ENCODE measurements around the gene DDX59.
"Not testable (repeated sequence)": the region's sequence is repeated elsewhere in the genome, so short reads cannot be mapped to it uniquely, and the experiment has no call there.

The DDX59 gene

DNA sequence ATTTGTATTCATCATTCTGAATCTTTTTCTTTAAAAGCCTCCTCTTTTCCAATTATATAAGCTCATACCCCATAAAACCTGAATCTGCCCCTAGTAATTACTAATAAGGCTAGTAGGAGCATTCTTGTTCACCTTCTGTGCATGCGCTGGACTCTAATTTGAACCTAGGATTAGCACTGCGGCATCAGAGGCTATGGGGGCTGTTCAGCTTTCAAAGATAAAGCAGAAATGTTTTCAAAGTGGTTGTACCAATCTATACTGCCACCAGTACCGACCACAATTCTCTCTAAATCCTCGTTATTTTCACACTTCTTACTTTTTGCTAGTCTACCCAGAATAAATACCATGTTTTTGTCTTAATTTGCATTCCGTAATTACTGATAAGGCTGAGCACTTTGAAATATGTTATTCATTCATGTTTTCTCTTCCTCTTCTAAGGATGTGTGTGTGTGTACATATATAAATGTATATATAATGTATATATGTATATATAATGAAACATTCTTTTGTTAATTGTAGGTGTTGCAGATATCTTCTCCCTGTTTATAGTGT lies 1.6 kb upstream of the DDX59 start:
- no peak for DNase-seq (ENCODE audit: low read depth, low spot score)

DNA sequence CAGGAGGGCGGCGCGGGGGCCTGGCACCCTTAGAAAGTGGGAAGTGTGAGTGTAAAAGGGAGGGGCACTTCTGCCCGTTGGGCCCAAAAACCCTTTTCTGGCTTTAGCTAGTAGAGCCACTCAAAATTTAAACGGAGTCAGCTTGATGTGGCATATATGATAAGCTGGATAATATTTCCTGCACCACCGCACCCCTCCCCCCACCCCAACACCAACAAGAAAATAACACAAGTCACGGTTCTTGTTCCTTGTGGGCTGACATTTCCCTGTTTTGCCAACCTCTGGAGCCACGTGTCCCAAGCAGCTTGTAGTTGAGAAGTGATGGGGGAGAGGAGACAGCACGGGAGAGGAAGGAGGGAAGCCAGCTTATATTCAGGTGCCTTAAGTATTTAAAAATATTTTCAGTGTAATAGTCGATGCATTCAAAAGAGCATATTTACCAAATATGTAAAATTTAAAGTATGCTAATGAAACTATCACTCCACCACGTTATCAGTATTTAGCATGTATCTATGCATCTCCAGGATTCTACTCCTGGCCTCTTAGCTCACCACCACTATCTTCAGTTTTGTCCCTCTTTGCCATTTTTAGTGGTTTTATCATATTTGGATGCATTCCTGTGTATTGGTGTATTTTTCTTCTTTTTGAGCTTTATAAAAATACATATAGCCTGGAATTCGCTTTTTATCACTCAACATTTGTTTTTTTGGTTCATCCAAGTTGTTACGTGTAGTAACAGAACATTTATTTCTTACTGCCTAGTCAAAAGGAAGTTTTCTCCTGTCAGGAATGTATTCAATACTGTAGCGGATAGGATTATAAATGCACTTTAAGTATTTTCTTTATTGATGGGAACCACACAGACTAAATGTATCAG lies 773 bp upstream of the DDX59 start:
- DNase-seq (ENCODE audit: low read depth, low spot score) = no peak

DNA sequence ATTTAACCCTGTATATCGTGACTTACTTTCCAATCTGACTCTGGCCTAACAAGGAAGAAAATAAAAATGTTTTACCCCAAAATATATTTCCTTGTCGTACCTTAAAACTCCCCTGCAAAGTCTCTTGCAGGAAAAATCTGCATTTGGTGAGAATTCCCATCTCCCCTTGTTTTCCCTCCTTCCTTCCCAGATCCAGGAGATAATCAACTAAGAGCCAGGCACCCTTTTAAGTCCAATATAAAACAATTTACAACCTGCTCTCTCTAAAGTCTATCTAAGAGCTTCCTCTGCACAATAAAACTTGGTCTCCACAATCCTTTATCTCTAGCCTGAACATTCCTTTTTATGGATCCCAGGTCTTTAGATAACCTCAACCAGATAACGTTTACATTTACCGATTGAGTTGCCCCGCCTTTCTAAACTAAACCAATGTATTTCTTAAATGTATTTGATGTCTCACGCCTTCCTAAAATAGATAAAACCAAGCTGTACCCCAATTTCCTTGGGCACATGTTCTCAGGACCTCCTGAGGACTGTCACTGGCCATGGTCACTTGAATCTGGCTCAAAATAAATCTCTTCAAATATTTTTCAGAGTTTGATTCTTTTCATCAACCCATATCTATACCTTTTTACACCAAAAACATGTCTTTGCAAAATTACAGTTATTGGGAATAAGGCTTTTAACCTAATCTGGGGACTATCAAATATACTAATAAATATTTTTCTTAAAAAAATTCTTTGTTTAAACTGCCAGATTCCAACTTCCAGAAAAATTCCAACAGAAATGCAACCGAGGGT lies 993 bp downstream of the DDX59 start:
- DNase-seq (ENCODE audit: low read depth, low spot score) = no peak

DNA sequence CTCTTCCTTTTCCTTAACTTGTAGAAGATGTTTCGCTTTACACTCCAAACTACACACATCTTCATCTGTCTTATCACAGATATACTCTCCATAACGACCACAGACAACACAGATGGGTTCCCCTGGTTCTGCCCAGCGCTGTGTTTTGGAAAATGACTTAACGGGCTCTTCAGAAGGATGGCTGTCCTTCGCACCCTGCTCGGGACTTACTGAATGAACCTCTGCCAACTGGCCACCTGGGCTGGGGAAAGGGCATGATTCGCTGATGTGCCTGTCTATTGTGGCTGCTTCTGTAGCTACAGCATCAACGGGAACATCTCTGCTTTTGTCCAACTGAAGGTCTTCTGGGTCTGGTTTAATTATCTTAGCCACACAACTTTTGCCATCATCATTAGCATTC lies 3.4 kb downstream of the DDX59 start:
- no peak for DNase-seq (ENCODE audit: low read depth, low spot score)

DNA sequence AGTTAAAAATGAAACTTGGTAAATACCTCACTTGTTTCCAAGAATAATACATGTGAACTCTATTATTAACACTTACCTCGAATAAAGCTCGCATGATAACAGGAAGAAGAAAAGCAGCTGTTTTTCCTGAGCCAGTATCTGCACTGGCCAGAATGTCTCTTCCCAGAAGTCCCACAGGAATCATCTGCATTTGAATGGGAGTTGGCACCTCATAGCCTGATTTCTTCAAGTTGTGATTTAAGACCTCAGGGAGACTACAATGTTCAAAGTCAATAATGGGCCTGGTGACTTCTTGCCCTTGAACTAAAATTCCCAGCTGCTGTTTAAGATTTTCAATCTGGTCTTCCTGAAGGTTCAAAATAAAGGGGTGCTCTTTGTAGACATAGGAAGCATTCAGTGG lies 3.8 kb downstream of the DDX59 start:
- DNase-seq (ENCODE audit: low read depth, low spot score) = no peak

DNA sequence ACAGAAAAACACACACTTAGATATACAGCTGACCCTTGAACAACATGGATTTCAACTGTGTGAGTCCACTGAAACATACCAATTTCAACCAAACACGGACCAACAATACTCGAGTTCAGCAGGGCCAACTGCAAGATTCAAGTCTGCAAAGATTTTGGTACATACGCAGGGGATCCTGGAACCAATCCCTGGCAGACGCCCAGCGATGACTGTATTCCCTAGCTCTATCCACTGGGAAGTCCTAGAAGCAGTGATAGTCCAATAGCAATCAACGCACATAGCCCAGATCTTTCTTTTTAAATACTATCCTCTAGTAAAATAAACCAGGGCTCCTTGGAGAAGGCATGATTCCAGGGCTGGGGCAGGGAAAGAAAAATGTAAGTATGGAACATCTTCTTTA lies 9.0 kb downstream of the DDX59 start:
- DNase-seq (ENCODE audit: low read depth, low spot score) = no peak

DNA sequence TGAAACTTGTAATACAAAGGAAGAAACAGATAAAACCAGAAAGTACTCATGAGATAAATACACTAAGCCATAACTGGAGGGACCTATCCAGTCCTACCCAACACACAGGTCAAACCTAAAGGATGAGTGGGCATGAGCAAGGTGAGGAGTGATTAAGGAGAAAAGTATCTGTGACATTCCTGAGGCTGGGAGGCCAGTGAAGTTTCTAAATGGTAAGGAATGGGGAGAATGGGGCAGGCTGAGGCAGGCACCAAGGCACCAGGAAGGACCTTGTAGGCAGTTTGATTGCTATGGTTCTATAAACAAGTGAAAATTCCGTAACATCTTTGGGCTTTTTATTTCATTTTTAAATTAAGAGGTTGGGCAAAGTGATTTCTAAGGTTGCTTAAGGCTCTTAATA lies 10.4 kb downstream of the DDX59 start:
- DNase-seq (ENCODE audit: low read depth, low spot score) = no peak

DNA sequence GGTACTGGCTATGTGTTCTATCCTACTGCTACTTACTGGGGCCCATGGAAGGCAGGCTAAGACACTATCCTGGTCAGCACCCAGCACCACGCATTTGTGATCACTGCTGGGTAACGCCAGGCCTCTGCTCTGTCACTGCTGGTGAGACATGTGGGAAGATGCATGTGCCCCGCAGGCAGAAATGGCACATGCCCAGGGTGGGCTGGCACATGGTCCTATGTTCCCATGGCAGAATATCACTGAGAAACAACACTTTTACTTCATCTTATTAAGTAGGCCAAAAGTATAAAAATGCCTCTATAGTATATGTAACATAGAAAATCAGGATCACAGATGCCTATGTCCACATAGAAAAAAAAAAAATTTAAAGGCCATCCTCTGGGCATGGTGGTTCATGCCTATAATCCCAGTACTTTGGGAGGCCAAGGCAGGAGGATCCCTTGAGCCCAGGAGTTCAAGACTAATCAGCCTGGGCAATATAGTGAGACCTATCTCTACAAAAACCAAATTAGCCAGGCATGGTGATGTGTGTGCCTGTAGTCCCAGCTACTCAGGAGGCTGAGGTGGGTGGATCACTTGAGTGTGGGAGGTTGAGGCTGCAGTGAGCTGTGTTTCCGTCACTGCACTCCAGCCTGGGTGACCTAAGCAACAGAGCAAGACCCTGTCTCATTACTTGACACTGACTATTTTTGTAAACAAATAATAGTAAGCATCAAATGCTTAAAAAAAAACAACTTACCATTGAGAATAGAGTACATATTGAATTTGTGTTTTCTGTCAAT lies 11.5 kb downstream of the DDX59 start:
- DNase-seq (ENCODE audit: low read depth, low spot score) = no peak

DNA sequence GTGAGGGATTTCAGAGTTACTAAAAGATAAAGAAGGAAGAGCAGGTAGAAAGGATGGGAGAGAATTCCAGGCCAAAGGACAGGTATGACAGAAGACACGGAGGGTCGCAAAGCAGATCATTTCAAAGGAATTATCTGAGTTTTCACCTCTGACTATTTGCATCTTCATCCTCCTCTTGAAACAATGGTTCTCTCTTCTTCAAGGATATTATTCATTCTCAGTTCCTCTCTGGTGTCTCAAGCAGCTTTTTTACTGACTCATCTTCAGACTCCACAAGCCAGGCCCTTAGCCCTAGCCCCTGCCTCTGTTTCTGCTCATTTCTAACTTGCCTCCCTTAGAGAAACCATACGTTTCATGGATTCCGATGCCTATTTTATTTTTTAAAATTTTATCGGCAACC lies 15.0 kb downstream of the DDX59 start:
- no peak for DNase-seq (ENCODE audit: low read depth, low spot score)

DNA sequence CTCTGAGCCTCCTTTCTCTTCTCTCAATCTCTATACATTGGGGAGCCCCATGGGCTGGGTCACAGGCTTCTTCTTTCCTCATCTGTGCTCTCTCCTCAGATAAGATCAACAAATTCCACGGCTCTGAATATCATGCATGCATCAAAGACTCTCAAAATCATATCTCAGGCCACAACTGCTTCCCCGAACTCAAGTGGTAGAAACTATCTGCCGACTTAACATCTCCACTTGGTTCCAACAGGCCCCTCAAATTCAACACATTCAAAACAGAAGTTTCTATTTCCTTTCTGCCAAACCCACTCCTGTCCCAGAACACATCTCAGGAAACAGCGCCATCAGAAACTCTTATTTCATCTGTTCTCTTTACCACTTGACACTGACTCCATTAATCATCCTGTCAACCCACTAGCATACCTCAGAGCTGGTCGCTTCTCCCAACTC lies 16.7 kb downstream of the DDX59 start:
- no peak for DNase-seq (ENCODE audit: low read depth, low spot score)

DNA sequence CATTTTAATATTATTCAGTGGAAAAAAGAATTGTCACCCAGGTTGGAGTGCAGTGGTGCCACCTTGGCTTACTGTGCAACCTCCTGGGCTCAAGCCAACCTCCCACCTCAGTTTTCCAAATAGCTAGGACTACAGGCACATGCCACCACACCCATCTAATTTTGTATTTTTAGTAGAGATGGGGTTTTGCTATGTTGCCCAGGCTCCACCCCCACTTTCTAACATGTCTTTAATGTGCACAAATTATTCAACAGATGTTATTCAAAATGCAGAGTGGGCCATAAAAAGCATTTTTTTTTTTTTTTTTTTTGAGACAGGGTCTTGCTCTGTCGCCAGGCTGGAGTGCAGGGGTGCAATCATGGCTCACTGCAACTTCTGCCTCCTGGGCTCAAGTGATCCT lies 17.3 kb downstream of the DDX59 start:
- DNase-seq (ENCODE audit: low read depth, low spot score) = no peak

DNA sequence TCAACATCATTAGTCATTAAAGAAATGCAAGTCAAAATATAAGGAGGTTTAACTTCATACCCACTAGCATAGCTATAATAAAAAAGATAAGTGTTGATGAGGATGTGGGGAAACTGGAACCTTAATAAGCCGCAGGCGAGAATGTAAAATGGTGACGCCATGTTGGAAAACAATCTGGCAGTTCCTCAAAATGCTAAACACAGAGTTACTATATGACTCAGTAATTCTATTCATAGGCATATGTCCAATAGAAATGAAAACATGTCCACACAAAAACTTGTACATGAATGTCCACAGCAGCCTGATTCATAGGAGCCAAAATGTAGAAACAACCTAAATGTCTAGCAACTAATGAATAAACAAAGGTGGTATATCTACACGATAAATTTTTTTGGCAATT lies 23.2 kb downstream of the DDX59 start:
- DNase-seq (ENCODE audit: low read depth, low spot score) = no peak

DNA sequence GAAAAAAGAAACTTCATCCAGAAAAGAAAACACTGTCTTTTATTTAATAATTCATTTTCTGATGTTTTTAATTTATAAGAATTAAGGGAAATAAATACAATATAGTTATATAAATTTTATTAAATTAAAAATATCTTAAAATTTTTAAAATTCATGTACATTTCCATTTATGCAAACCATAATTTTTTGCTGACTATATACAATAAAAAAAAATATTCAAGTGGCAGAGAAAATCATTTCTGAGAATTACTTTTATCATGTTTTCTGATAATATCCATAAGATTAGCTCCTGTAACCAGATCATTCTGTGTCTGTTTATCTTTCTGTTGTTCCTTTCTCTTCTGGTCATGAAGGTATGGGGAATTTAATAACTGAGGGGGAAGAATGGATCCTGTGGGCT lies 25.7 kb downstream of the DDX59 start:
- DNase-seq (ENCODE audit: low read depth, low spot score) = no peak

DNA sequence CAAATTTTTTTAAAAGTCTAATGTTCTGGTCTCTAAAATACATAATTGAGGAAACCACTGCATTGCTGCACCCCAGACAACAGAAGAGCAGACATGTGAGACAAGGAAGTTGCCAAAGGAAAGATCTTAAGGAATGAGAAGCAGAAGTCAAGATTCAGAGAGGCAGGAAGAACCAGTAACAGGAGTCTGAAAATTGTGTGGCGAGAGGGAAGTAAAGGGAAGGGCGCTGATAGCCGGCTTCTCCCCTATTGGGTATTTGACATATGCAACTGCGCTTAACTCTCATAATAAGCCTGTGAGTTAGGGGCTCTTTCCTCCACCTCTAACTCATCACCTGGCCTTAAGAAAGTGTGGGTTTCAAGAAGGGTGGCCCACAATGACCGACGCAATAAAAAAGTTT lies 27.2 kb downstream of the DDX59 start:
- DNase-seq (ENCODE audit: low read depth, low spot score) = no peak

DNA sequence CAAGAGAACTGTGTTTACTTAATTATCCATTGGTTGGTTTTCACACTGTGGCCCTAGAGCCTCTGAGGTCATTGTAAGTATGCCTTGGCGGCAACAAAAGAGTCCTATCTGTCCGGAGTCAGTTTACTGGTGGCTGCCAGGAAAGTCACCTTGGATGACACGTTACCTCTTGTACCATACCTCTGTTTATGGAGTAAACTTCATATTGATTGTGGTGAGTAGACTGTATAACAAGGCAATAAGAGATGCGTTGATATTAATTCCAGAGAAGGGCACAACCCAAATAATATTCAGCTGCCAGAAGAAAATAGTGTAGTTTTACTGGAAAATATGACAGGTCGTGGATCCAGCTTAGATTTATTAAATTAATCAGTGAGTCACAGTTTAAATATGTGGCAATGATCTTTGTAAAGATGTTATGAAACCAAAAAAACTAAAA lies 28.7 kb downstream of the DDX59 start:
- DNase-seq (ENCODE audit: low read depth, low spot score) = no peak

DNA sequence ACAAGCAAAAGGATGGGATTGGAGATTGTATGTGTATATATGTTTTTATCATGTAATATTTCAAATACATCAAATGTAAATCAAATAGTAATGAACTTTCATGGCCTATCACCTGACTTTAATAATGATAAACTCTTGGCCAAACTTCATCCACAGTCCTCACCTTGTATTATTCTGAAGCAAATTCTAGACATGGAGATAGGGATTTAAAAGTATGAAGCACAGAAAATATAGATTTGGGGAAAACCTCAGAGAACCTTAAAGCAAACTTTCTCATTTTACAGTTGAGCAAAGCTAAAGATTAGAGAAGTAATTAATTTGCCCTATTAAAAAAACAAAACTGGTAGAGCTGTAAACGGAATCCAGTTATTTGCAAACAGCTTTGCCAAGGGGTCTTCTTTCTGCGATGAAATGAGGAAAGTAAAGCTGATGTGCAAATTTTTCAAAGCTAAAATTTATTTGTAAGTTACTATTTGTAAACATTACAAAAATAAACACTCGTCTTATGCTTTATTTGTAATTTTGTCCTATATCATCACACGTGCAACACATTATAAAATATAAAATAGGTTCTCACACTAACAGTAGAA lies 29.2 kb downstream of the DDX59 start:
- DNase-seq (ENCODE audit: low read depth, low spot score) = no peak

DNA sequence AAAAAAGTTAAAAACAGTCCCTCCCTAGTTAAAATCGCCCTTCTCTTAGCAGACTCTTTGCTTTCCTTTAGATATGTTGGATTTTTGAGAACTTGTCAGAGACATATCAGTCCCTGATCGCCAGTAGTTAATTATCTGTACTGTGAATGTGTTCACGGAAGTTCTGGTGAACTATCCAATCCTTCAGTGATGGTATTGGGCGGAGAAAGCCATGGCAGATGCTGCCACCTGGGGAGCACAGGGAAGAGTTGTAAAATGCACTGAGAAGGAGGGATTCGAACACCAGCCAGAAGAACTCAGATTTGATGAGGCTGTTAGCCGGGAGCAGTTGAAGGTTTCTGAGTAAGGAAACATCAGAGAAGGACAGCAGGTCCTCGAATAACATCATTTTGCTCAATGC lies 31.6 kb downstream of the DDX59 start:
- DNase-seq (ENCODE audit: low read depth, low spot score) = no peak

DNA sequence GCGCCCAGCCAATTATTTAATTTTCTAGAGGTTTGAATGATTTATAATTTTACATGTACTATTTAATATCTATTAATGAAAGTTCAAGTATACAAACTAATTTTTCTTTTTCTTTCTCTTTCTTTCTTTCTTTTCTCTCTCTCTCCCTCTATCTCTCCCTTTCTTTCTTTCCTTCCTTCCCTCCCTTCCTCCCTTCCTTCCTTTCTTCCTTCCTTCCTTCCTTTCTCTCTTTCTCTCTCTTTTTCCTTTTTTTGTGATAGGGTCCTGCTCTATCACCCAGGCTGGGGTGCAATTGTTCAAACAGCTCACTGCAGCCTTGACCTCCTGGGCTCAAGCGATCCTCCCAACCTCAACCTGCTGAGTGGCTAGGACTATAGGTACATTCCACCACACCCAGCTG lies 33.0 kb downstream of the DDX59 start:
- DNase-seq (ENCODE audit: low read depth, low spot score) = no peak

DNA sequence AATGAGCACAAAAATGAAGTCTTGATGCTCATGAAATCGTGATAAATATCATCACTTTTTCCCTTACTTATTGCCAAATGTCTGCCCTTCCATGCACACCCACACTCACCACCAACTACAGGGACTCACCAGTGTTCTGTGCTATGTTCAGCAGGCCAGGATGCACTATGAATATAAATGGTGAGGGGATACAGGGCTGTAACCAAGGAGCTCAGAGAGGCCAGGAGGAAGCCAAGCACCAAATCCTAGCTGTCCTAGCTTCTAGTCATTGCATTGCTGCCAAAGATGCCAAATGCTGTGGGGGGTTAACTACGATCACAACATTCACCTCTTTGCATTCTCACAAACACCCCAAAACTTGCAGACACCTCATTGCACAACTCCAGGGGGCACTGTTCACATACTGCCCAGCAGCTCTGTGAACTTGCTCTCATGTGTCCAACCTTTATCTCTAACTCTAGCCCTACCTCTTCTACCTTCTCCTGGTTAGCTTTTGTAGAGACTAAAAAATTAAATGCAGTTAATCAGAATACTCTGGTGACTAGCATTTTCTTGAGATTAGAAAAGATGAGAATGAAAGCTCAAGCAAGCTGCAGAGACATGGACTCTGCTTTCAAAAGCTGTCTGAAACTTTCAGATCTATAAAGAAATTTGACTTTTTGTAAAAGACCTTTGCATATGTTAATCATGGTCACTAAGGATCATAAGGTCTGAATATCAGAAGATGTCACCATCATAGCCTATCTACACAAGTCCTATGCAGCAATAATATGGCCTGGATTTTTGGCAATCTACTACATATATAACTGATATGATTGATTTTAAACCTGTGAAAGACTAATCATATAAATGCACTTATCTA lies 35.2 kb downstream of the DDX59 start:
- DNase-seq (ENCODE audit: low read depth, low spot score) = no peak

DNA sequence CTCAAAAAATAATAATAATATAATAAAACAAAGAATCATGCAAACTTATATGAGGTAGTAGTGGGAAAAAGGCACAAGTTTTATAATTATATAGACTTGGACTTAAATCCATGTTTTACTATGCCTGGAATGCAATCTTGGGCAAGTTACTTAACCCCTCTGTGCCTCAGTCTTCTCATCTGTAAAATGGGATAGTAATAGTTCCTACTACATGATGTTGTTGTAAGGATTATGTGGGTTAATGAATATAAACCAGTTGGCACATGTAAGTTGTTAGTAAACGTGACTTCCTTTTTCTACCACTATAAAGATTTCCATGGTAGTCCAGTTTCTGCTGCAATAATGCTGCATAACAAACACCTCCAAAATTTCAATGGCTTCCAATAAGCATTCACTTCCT lies 38.3 kb downstream of the DDX59 start:
- DNase-seq (ENCODE audit: low read depth, low spot score) = no peak

DNA sequence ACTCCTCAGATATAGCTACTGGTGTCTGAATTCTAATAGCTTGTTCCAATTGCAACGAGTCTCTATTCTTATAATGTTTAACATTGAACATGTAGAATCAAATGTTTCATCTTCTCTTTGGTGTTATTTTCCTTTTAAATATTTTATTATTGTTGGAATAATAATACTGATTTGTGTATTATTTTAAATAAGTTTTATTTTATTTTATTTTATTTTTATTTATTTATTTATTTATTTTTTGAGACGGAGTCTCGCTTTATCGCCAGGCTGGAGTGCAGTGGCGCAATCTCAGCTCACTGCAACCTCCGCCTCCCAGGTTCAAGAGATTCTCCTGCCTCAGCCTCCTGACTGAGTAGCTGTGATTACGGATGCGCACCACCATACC lies 39.2 kb downstream of the DDX59 start:
- not testable (repeated sequence) for DNase-seq (ENCODE audit: low read depth, low spot score)

Data from iPS DF 19.7 (cell line).